ENCODE data around the gene AVPR2.

DNA sequence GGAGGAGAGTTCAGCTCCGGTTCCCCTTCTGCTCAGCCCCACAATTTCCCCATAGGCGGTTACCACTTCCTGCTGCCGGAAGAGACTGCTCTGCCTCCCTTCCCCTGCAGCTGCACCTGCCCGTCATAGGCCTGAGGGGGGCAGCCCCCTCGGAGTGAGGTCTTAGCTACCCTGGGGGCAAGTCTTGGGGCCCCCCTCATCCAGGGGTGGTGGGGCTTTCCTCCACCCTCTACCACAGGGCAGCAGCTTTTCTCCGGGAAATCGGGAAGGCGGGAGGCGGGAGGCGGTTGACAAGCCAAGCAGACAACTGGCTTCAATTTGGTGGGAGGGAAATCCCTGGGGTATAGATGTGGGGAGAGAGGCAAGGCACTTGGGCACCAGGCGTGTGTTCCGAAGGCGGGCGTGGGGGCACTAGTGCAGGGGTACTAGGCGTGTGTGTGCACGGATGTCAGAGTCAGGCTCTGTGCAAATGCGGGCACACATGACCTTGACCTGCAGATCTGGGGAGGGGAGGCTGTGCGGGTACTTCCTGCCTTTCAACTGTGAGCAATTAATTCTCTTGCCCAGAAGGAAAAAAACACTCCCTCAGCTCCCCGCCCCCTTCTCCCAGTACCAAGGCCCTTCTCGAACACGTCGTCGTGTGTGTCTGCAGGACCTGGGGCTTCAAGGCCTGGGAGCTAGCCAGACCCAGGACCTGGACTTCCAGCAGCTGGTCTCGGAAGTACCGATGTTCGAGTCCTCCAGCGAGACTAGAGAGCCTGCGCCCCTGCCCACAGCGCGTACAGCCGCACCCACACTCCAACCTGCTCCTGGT is 22.6 kb downstream of the AVPR2 start:
- TF ChIP-seq, protein P1, sequence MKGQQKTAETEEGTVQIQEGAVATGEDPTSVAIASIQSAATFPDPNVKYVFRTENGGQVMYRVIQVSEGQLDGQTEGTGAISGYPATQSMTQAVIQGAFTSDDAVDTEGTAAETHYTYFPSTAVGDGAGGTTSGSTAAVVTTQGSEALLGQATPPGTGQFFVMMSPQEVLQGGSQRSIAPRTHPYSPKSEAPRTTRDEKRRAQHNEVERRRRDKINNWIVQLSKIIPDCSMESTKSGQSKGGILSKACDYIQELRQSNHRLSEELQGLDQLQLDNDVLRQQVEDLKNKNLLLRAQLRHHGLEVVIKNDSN (IDR thresholded peaks at IDR 0.05; ENCODE audit: borderline replicate concordance, extremely low read length, insufficient read depth, low read depth, low read length): no peak
- TF ChIP-seq CEBPB (IDR thresholded peaks at IDR 0.05; ENCODE audit: borderline replicate concordance in 1 of 2, low read depth in 2 of 2, low read length in 2 of 2): no peak
- TF ChIP-seq, protein P2, sequence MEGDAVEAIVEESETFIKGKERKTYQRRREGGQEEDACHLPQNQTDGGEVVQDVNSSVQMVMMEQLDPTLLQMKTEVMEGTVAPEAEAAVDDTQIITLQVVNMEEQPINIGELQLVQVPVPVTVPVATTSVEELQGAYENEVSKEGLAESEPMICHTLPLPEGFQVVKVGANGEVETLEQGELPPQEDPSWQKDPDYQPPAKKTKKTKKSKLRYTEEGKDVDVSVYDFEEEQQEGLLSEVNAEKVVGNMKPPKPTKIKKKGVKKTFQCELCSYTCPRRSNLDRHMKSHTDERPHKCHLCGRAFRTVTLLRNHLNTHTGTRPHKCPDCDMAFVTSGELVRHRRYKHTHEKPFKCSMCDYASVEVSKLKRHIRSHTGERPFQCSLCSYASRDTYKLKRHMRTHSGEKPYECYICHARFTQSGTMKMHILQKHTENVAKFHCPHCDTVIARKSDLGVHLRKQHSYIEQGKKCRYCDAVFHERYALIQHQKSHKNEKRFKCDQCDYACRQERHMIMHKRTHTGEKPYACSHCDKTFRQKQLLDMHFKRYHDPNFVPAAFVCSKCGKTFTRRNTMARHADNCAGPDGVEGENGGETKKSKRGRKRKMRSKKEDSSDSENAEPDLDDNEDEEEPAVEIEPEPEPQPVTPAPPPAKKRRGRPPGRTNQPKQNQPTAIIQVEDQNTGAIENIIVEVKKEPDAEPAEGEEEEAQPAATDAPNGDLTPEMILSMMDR (IDR thresholded peaks at IDR 0.05 in 2 of 3, conservative IDR thresholded peaks at IDR 0.05 in 1 of 3; ENCODE audit: control insufficient read depth in 2 of 3, extremely low read depth in 1 of 3, insufficient read depth in 1 of 3, low read depth in 3 of 3, low read length in 3 of 3): peak in 1 of 3 experiments; percentile 14; a peak in 1 of 6 replicates
- TF ChIP-seq, protein P3, sequence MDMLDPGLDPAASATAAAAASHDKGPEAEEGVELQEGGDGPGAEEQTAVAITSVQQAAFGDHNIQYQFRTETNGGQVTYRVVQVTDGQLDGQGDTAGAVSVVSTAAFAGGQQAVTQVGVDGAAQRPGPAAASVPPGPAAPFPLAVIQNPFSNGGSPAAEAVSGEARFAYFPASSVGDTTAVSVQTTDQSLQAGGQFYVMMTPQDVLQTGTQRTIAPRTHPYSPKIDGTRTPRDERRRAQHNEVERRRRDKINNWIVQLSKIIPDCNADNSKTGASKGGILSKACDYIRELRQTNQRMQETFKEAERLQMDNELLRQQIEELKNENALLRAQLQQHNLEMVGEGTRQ (IDR thresholded peaks at IDR 0.05; ENCODE audit: borderline replicate concordance, low read depth, low read length): no peak
- TF ChIP-seq MEF2A (IDR thresholded peaks at IDR 0.05; ENCODE audit: insufficient read depth, low read depth, low read length): no peak
- no peak for TF ChIP-seq KAT2A (conservative IDR thresholded peaks at IDR 0.05; ENCODE audit: control insufficient read depth, low read depth, low read length)
